GM21381 (cell line): ENCODE data around the gene TRAF3IP1.
"Not testable (repeated sequence)": the region's sequence is repeated elsewhere in the genome, so short reads cannot be mapped to it uniquely, and the experiment has no call there.

Experiments used
- ATAC-seq: cut with Tn5 transposase; IDR thresholded peaks from one replicate; pipeline ENCODE4 v1.9.1; 2021; ENCODE audit warnings: mild to moderate bottlenecking, moderate library complexity; ENCODE audit not compliant: unreplicated experiment

TRAF3IP1 gene

GRCh38 chr2:238405217-238405555 is 84.9 kb downstream of the TRAF3IP1 start:
- ATAC-seq = not testable (repeated sequence)

GRCh38 chr2:238406221-238406997 is 86.1 kb downstream of the TRAF3IP1 start:
- ATAC-seq = no peak

GRCh38 chr2:238406998-238407285 is 86.6 kb downstream of the TRAF3IP1 start:
- no peak for ATAC-seq

- no peak for ATAC-seq
Observed at GRCh38 chr2:238407566-238407965, 87.2 kb downstream of the TRAF3IP1 start.

GRCh38 chr2:238408615-238409340 is 88.5 kb downstream of the TRAF3IP1 start:
- no peak for ATAC-seq

GRCh38 chr2:238409341-238410199 is 89.3 kb downstream of the TRAF3IP1 start:
- ATAC-seq = no peak

- ATAC-seq = no peak
Observed at GRCh38 chr2:238412067-238412767, 91.9 kb downstream of the TRAF3IP1 start.

GRCh38 chr2:238413368-238413767 is 93.0 kb downstream of the TRAF3IP1 start:
- no peak for ATAC-seq

- no peak for ATAC-seq
Observed at GRCh38 chr2:238415036-238415764, 94.9 kb downstream of the TRAF3IP1 start.

- ATAC-seq = no peak
Observed at GRCh38 chr2:238415893-238416292, 95.6 kb downstream of the TRAF3IP1 start.

GRCh38 chr2:238418196-238418998 is 98.1 kb downstream of the TRAF3IP1 start:
- ATAC-seq = no peak

- no peak for ATAC-seq
Observed at GRCh38 chr2:238418999-238419546, 98.8 kb downstream of the TRAF3IP1 start.

GRCh38 chr2:238420442-238420841 is 100.1 kb downstream of the TRAF3IP1 start:
- no peak for ATAC-seq

GRCh38 chr2:238420878-238421694 is 100.8 kb downstream of the TRAF3IP1 start:
- ATAC-seq = no peak

GRCh38 chr2:238421695-238422035 is 101.3 kb downstream of the TRAF3IP1 start:
- ATAC-seq = no peak

GRCh38 chr2:238422285-238422684 is 102.0 kb downstream of the TRAF3IP1 start:
- ATAC-seq = no peak

GRCh38 chr2:238422940-238423339 is 102.6 kb downstream of the TRAF3IP1 start:
- ATAC-seq = no peak

- ATAC-seq = no peak
Observed at GRCh38 chr2:238423561-238424312, 103.4 kb downstream of the TRAF3IP1 start.
